NCI-H2029 treated with DMSO at 0.1 percent for 48 hours (cell line): ENCODE results near the gene RBBP5.

Experiments
- DNase-seq: peaks from one replicate; lab custom pipeline; 2025; lab: John Stamatoyannopoulos, UW

The RBBP5 gene

GRCh38 chr1:205074084-205074483 lies 47.7 kb downstream of the RBBP5 start:
- DNase-seq, result no peak

DNA sequence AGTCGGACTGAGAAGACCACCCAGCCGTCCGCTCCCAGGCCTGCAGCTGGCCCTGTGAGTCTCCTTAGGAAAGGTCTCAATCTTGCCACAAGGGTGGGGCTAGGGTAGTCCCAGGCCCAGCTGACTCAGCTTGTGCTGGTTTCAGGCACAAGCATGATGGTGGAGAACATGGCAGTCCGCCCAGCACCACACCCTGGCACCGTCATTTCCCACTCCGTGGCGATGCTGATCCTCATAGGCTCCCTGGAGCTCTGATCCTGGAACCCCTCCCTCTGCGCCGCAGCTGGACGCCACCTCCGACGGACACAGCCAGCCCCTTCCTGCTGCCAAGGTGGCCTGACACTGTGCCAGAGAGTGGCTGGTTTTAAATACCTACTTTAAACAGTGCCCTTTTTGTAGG lies 48.3 kb downstream of the RBBP5 start:
- DNase-seq, result no peak

DNA sequence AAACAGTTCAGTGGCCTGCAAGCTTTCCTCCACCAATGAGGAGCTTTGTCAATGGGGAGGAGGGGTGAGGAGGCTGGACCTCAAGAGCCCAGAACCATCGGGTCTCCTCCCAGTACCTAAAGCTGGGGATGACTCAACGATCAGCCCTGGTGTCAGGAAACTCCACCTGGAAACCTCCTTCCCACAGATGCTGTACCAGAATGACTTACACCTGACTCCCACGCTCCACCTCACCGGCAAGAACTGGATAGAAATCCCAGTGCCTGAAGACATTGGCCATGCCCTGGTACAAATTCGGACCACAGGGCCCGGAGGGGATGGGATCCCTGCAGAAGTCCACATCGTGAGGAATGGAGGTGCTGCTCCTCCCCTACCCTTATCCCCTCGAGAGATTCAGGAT lies 48.9 kb downstream of the RBBP5 start:
- no peak for DNase-seq

DNA sequence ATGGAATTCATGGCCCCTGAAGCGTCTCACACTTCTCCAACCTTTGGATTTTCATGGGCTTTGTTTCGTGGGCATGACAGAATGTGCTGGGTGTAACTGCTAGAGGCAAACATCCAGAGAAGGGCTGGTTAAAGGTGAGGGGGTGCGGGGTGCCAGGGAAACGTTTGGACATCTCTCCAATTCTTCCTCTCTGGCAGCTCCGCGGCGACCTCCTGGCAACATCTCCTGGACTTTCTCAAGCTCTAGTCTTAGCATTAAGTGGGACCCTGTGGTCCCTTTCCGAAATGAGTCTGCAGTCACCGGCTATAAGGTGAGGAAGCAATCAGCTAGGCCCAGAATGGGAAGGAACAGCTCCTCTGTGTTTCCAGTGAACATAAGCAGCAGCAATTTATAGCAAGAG lies 49.5 kb downstream of the RBBP5 start:
- no peak for DNase-seq

DNA sequence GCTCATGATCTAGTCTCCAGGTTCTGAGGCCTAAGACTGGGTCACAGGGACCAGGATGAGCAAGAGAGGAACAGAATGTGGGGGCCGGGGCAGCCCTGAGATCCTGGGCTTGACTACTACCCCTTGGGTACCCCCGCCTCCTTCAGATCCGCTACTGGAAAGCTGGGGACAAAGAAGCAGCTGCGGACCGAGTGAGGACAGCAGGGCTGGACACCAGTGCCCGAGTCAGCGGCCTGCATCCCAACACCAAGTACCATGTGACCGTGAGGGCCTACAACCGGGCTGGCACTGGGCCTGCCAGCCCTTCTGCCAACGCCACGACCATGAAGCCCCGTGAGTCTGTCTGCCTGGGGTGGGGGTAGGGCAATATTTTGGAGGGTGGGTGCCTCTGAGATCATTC lies 50.0 kb downstream of the RBBP5 start:
- DNase-seq, result no peak

DNA sequence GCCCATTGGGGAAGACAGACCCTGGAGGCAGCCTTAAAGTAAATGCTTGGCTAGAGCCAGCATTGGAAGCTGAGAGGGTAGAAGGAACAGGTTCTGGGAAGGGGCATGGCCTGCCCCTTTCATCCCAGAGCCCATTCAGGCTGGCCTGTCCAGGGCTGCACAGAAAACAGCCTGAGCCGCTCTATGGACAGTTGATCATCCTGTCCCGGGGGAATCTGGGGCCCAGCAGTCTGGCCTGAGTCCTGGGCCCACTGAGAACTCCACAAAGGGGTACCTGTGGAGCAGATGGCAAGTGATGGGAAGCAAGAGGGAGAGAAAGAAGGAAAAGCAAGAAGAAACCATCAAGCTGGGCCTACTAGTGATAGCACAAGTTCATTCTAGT lies 50.8 kb downstream of the RBBP5 start:
- DNase-seq, result no peak

DNA sequence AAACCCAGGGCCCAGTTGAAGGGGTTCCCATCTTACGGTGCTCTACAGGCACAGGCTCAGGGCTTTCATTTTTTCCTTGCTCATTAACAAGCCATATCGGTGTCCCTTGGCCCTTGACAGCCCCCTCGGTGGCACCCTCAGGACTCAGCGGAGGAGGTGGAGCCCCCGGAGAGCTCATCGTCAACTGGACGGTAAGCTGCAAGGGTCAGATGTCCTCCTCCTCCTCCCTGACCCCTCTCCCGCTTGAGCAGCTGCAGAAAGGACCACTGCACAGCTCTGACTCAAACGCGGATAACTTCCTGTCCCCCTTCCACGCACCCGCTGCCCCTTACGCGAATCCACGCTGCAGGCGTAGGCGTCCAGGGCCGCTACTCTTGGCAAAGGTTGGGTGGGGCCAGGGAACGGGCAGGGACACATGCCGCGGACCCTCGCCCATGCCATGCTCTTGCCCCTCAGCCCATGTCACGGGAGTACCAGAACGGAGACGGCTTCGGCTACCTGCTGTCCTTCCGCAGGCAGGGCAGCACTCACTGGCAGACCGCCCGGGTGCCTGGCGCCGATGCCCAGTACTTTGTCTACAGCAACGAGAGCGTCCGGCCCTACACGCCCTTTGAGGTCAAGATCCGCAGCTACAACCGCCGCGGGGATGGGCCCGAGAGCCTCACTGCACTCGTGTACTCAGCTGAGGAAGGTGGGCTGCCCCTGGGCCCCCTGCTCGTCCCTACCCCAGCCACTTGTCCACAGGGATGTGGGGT lies 52.2 kb downstream of the RBBP5 start:
- no peak for DNase-seq

DNA sequence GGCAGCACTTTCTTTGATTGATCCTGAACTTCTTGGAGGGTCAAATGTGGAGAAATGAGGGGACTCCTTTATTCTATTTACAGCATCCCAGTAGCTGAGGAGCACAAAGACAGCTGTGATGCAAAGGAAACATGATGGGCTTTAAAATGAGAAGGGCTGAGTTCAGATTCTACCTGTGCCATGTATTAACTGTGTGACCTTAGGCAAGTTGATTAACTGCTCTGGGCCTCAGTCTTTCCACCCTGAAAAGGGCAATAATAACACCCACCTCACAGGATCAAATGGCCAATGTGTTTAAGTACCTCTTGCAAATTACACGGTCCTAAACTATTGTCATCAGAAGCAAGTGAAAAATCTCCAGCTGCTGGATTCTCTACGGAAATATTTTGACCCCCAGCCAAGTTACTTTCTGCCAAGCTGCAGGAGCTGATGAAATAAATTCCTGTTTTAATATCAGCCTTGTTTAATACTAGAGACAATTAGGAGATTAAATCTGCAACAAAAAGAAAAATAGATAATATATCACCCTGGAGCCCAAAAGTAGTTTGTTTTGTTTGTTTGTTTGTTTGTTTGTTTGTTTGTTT lies 53.2 kb downstream of the RBBP5 start:
- no peak for DNase-seq

GRCh38 chr1:205068001-205068400 lies 53.8 kb downstream of the RBBP5 start:
- no peak for DNase-seq

- no peak for DNase-seq
Measured at GRCh38 chr1:205067031-205067430, 54.7 kb downstream of the RBBP5 start.

GRCh38 chr1:205066141-205066818 lies 55.5 kb downstream of the RBBP5 start:
- no peak for DNase-seq

- DNase-seq, result no peak
Measured at GRCh38 chr1:205065666-205066065, 56.1 kb downstream of the RBBP5 start.

DNA sequence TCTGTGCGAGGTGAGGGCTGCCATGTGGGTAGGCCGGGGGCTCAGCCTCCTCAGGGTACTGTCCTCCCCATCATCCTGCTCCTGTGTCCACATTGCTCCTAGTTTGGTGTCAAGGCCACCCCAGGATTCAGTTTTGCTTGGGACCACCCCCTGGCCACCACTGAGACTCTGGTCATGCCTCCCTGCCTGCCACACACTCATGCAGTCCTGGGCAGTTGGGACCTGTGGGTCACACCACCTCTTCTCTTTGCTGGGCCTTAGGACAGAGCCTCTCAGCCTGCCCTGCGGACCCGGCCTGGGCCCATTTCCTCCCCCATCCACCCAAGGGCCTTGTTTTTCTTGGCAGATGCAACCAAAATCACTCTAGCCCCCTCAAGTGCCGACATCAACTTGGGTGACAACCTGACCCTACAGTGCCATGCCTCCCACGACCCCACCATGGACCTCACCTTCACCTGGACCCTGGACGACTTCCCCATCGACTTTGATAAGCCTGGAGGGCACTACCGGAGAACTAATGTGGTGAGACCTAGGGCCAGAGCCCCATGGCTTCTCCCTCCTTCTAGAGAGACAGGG lies 56.9 kb downstream of the RBBP5 start:
- no peak for DNase-seq

DNA sequence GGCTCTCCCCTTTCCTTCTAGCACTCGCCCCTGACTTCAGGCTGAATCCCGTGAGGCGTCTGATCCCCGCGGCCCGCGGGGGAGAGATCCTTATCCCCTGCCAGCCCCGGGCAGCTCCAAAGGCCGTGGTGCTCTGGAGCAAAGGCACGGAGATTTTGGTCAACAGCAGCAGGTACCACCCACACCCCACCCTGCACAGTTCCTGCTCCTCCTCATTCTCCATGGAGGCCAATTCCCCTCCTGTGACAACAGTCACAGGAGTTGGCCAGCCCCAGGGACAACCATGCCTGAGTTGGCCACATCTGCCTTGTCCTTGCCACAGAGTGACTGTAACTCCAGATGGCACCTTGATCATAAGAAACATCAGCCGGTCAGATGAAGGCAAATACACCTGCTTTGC lies 57.5 kb downstream of the RBBP5 start:
- no peak for DNase-seq

DNA sequence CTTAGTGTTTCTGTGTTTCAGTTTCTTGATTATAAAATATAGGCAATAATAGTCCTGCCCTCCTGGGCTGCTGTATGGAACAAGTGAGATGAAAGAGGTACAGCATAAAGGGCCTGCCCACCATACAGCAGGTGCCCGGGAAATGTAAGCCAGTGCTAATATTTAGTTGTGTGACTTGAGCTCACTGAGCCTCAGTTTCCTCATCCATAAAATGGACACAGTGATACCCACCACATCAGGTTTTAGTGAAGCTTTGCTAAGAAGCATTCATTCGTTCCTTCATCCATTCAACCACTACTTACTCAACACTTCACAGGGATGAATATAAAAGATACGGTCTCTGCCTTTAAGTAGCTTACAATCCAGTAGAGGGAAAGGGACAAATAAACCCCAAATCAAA lies 58.9 kb downstream of the RBBP5 start:
- DNase-seq, result no peak

GRCh38 chr1:205062319-205062718 lies 59.5 kb downstream of the RBBP5 start:
- DNase-seq, result no peak

GRCh38 chr1:205061665-205062069 lies 60.1 kb downstream of the RBBP5 start:
- DNase-seq, result peak; percentile 54

GRCh38 chr1:205061227-205061626 lies 60.6 kb downstream of the RBBP5 start:
- DNase-seq, result no peak

- DNase-seq, result no peak
Measured at GRCh38 chr1:205060746-205061145, 61.0 kb downstream of the RBBP5 start.

DNA sequence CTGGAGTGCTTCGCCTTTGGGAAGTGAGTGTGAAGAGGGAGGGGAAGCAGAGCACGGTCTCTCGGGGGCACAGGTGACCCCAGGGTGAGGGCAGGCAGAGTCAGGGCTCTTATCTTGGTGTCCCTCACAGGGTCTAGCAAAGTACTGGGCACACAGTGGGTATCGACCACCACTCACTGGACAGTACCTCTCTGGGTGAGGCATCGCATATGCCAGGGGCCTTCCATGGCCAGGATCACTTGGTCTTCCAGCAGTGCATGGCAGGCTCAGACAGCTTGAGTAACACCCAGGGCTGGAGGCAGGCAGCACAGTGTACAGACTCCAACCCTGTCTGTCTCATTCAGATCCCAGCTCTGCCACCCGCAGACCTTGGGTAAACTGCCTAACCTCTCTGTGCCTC lies 62.1 kb downstream of the RBBP5 start:
- DNase-seq, result no peak

DNA sequence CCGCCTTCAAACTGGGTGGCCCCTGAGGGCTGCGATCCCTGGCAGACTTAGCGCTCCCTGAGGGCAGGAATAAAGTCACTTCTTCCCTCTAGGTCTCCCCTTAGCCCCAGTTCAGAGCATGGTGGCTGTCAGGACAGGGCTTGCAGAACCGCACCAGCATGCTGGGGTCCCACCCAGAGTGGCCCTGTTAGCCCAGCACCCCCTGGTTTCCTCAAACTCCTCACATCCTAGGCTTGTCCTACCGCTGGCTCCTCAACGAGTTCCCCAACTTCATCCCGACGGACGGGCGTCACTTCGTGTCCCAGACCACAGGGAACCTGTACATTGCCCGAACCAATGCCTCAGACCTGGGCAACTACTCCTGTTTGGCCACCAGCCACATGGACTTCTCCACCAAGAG lies 62.9 kb downstream of the RBBP5 start:
- DNase-seq, result no peak

GRCh38 chr1:205057808-205058575 lies 63.8 kb downstream of the RBBP5 start:
- DNase-seq, result no peak
